Measurements from ENCODE around the gene SF1.

DNA sequence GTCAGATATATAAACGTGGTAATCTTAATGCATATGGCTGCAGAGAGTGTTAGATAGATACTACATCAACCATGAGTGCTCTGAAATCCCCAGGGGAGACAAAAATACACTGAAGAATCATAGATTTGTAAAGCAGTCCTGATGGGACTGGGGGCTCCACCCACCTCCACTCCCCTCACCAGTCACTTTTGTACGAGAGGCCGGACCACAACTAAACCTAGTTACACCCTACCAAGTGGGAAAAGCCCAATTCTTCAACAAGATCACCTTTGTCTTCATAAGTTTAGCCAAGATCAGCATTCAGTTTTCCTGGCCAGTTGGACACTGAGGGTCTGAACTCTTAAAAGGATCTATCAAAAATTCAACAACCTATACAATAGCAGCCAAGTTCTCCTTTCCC, 1.5 kb downstream of the SF1 start:
- TF ChIP-seq, protein P1, sequence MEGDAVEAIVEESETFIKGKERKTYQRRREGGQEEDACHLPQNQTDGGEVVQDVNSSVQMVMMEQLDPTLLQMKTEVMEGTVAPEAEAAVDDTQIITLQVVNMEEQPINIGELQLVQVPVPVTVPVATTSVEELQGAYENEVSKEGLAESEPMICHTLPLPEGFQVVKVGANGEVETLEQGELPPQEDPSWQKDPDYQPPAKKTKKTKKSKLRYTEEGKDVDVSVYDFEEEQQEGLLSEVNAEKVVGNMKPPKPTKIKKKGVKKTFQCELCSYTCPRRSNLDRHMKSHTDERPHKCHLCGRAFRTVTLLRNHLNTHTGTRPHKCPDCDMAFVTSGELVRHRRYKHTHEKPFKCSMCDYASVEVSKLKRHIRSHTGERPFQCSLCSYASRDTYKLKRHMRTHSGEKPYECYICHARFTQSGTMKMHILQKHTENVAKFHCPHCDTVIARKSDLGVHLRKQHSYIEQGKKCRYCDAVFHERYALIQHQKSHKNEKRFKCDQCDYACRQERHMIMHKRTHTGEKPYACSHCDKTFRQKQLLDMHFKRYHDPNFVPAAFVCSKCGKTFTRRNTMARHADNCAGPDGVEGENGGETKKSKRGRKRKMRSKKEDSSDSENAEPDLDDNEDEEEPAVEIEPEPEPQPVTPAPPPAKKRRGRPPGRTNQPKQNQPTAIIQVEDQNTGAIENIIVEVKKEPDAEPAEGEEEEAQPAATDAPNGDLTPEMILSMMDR (IDR thresholded peaks at IDR 0.05; ENCODE audit: insufficient read depth, low read length) = no peak
- TF ChIP-seq POLR2AphosphoS5 (IDR thresholded peaks at IDR 0.05; ENCODE audit: low read depth) = no peak
- TF ChIP-seq, protein P2, sequence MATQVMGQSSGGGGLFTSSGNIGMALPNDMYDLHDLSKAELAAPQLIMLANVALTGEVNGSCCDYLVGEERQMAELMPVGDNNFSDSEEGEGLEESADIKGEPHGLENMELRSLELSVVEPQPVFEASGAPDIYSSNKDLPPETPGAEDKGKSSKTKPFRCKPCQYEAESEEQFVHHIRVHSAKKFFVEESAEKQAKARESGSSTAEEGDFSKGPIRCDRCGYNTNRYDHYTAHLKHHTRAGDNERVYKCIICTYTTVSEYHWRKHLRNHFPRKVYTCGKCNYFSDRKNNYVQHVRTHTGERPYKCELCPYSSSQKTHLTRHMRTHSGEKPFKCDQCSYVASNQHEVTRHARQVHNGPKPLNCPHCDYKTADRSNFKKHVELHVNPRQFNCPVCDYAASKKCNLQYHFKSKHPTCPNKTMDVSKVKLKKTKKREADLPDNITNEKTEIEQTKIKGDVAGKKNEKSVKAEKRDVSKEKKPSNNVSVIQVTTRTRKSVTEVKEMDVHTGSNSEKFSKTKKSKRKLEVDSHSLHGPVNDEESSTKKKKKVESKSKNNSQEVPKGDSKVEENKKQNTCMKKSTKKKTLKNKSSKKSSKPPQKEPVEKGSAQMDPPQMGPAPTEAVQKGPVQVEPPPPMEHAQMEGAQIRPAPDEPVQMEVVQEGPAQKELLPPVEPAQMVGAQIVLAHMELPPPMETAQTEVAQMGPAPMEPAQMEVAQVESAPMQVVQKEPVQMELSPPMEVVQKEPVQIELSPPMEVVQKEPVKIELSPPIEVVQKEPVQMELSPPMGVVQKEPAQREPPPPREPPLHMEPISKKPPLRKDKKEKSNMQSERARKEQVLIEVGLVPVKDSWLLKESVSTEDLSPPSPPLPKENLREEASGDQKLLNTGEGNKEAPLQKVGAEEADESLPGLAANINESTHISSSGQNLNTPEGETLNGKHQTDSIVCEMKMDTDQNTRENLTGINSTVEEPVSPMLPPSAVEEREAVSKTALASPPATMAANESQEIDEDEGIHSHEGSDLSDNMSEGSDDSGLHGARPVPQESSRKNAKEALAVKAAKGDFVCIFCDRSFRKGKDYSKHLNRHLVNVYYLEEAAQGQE (IDR thresholded peaks at IDR 0.05; ENCODE audit: insufficient replicate concordance, low read depth) = no peak

All from HL-60 (cell line).